K562 (cell line): ENCODE results near the gene ZNF195.
"Not testable (repeated sequence)": the region's sequence is repeated elsewhere in the genome, so short reads cannot be mapped to it uniquely, and the experiment has no call there.

Experiments
- POLR2AphosphoS5 ChIP-seq: IDR thresholded peaks from 2 replicates; pipeline ENCODE4 v1.6.1; 2011; ENCODE audit warnings: mild to moderate bottlenecking, low read depth, low read length, moderate library complexity; ENCODE audit not compliant: control insufficient read depth, insufficient read depth
- TCF7L2 ChIP-seq: fragments of 150-350 bp; IDR thresholded peaks from 2 replicates; pipeline ENCODE4 v1.6.1; 2016; ENCODE audit warnings: low read depth, mild to moderate bottlenecking, low read length, moderate library complexity

- not testable (repeated sequence) for TF ChIP-seq POLR2AphosphoS5, TCF7L2
Measured at GRCh38 chr11:3398509-3398908, 19.6 kb upstream of the ZNF195 start.
